HepG2 (cell line): Measurements from ENCODE around the gene SHANK2. TPM values are rescaled to one million over a fixed set of nuclear protein-coding genes. Genes with fewer than 3 reads are reported as not detected.

Experiments
- ATAC-seq: fragments of 200-7000 bp; cut with Tn5 transposase; 3 replicates; pipeline ENCODE4 v1.9.1; 2020; ENCODE audit warnings: mild to moderate bottlenecking, moderate library complexity
- BruUV-seq: library from RNA; stranded (reverse); fragments of 400-500 nt; replicated peaks from 2 replicates; lab custom pipeline; 2021; lab: Mats Ljungman, UMichigan
- CTCF ChIA-PET: fragments of 300-600 bp; formaldehyde crosslinking; extraction: SDS; loops from one replicate; lab custom pipeline; 2021; ENCODE audit warnings: low total read pairs, inconsistent platforms, low intra/inter-chr PET ratio; lab: Yijun Ruan, JAX
- POLR2A ChIA-PET: fragments of 350-600 bp; sonication (Branson Sonifier 250); formaldehyde crosslinking; loops from one replicate; lab custom pipeline; 2020; ENCODE audit warnings: antibody characterized with exemption, inconsistent platforms; lab: Yijun Ruan, JAX
- DNase-seq: peaks from one replicate; pipeline ENCODE4 v3.0.0-alpha.2; 2015; ENCODE audit warnings: low spot score
- FAIRE-seq: peaks from 3 replicates; lab custom pipeline; 2011; peaks lifted over from hg19 to GRCh38; lab: Jason Lieb, UNC
- H2AFZ ChIP-seq: one replicate; pipeline ENCODE4 v1.6.1; 2011; ENCODE audit warnings: low read length, inconsistent platforms
- H3K27ac ChIP-seq: fragments of 300-600 bp; 3 replicates; pipeline ENCODE4 v1.8.0; 2011; ENCODE audit warnings: mixed run types, mild to moderate bottlenecking, mixed read lengths, low read length, inconsistent platforms; ENCODE audit not compliant: insufficient read depth; ENCODE audit errors: extremely low read length
- H3K27me3 ChIP-seq, 2 experiments: fragments of 200-600 bp in 1 of 2; 2 replicates in 1 of 2; 3 replicates in 1 of 2; pipeline versions ENCODE4 v1.6.0 to v1.8.0; 2011; ENCODE audit warnings: low read length in 2 of 2, mild to moderate bottlenecking in 2 of 2, moderate library complexity in 2 of 2, inconsistent platforms in 1 of 2; ENCODE audit not compliant: insufficient read depth in 2 of 2, control insufficient read depth in 1 of 2
- H3K36me3 ChIP-seq, 2 experiments: fragments of 200-600 bp in 1 of 2; replicated peaks in 1 of 2; 2 replicates in 1 of 2; 3 replicates in 1 of 2; pipeline versions ENCODE4 v1.5.1 to v1.8.0; 2011; ENCODE audit warnings: low read length in 2 of 2, inconsistent platforms in 1 of 2; ENCODE audit not compliant: insufficient read depth in 2 of 2, control insufficient read depth in 1 of 2
- H3K4me1 ChIP-seq: 2 replicates; pipeline ENCODE4 v1.5.1; 2012; ENCODE audit warnings: low read length, inconsistent platforms; ENCODE audit not compliant: insufficient read depth
- H3K4me2 ChIP-seq: 2 replicates; pipeline ENCODE4 v1.6.0; 2011; ENCODE audit warnings: low read depth, low read length, inconsistent platforms
- H3K4me3 ChIP-seq, 3 experiments: fragments of 200-600 bp in 1 of 3; sonication (generic), shearing (Covaris generic) in 1 of 3; replicated peaks in 1 of 3; 2 replicates each; pipeline ENCODE4 v1.5.1; 2011 to 2016; ENCODE audit warnings: low read length in 3 of 3, inconsistent platforms in 2 of 3, low read depth in 2 of 3, mild to moderate bottlenecking in 2 of 3, control low read depth in 1 of 3, mixed read lengths in 1 of 3; ENCODE audit not compliant: insufficient read depth in 1 of 3
- H3K79me2 ChIP-seq: one replicate; pipeline ENCODE4 v1.6.1; 2011; ENCODE audit warnings: low read length, inconsistent platforms; ENCODE audit not compliant: insufficient read depth
- H3K9ac ChIP-seq: 2 replicates; pipeline ENCODE4 v1.6.0; 2011; ENCODE audit warnings: mild to moderate bottlenecking, low read depth, low read length, inconsistent platforms; ENCODE audit not compliant: insufficient read depth
- H3K9me3 ChIP-seq: 2 replicates; pipeline ENCODE4 v1.5.1; 2012; ENCODE audit warnings: mild to moderate bottlenecking, low read length
- H4K20me1 ChIP-seq: 2 replicates; pipeline ENCODE4 v1.6.0; 2011; ENCODE audit warnings: inconsistent platforms, mild to moderate bottlenecking, low read length, moderate library complexity; ENCODE audit not compliant: insufficient read depth
- ARID5B ChIP-seq: IDR thresholded peaks from 2 replicates; pipeline ENCODE4 v1.4.0; 2020; ENCODE audit warnings: mild to moderate bottlenecking, missing genetic modification reagents
- MLX ChIP-seq: IDR thresholded peaks from 2 replicates; pipeline ENCODE4 v1.6.1; 2016
- NR3C1 ChIP-seq: sonication (generic); formaldehyde crosslinking; IDR thresholded peaks from 2 replicates; pipeline ENCODE4 v1.4.0; 2020; ENCODE audit warnings: missing genetic modification reagents
- PBX2 ChIP-seq: IDR thresholded peaks from 2 replicates; pipeline ENCODE4 v1.6.1; 2016; ENCODE audit warnings: control low read depth
- SP5 ChIP-seq: IDR thresholded peaks from 2 replicates; pipeline ENCODE4 v1.6.1; 2016; ENCODE audit warnings: low read depth, borderline replicate concordance
- YEATS2 ChIP-seq: sonication (generic); formaldehyde crosslinking; IDR thresholded peaks from 2 replicates; pipeline ENCODE4 v1.4.0; 2020; ENCODE audit warnings: missing genetic modification reagents, borderline replicate concordance
- ZBTB21 ChIP-seq: sonication (generic); formaldehyde crosslinking; IDR thresholded peaks from 2 replicates; pipeline ENCODE4 v1.4.0; 2020; ENCODE audit warnings: missing genetic modification reagents
- ZBTB26 ChIP-seq: IDR thresholded peaks from 2 replicates; pipeline ENCODE4 v1.6.1; 2016; ENCODE audit warnings: missing compliant biosample characterization, missing genetic modification reagents, borderline replicate concordance
- ZNF235 ChIP-seq: sonication (generic); formaldehyde crosslinking; IDR thresholded peaks from 2 replicates; pipeline ENCODE4 v1.8.1; 2023; ENCODE audit warnings: mild to moderate bottlenecking, missing genetic modification reagents, borderline replicate concordance
- ZNF33A ChIP-seq: sonication (generic); formaldehyde crosslinking; IDR thresholded peaks from 2 replicates; pipeline ENCODE4 v1.5.1; 2020; ENCODE audit warnings: missing genetic modification reagents, mild to moderate bottlenecking, moderate library complexity, borderline replicate concordance
- ZNF496 ChIP-seq: sonication (generic); formaldehyde crosslinking; IDR thresholded peaks from 2 replicates; pipeline ENCODE4 v1.8.1; 2023; ENCODE audit warnings: mild to moderate bottlenecking, moderate library complexity, missing genetic modification reagents; ENCODE audit not compliant: insufficient replicate concordance
- ZNF557 ChIP-seq: sonication (generic); formaldehyde crosslinking; IDR thresholded peaks from 2 replicates; pipeline ENCODE4 v1.4.0; 2020; ENCODE audit warnings: missing genetic modification reagents
- ZSCAN5A ChIP-seq: sonication (generic); formaldehyde crosslinking; IDR thresholded peaks from 2 replicates; pipeline ENCODE4 v1.8.0; 2022; ENCODE audit warnings: mild to moderate bottlenecking, missing genetic modification reagents, borderline replicate concordance
- WGBS: methylation state at CpG from one replicate; pipeline ENCODE4 v1.1.6; 2017; ENCODE audit warnings: low lambda C conversion rate; 5-methylcytosine and 5-hydroxymethylcytosine counted together
- in situ Hi-C: cut with HindIII; loops from 2 replicates; pipeline ENCODE4 v1.10.0; 2017; ENCODE audit warnings: low pct_unique_long_range_greater_than_20kb; ENCODE audit not compliant: extremely low pct_ligation_motif_present
- intact Hi-C: fragments of 100-400 bp; cut with micrococcal nuclease; formaldehyde crosslinking; loops from one replicate; pipeline ENCODE4 v1.10.0; 2022; ENCODE audit not compliant: unreplicated experiment
- polyA plus RNA-seq, 8 experiments: library from polyadenylated mRNA; depleted of rRNA in 3 of 8; stranded (reverse) in 7 of 8; unstranded in 1 of 8; fragments of >200 nt; fragmentation: Illumina TruSeq in 4 of 8; extraction: Trizol in 4 of 8; gene quantifications; 2 replicates each; pipeline versions ENCODE4 v1.2.1 to v1.2.3, GENCODE V29; 2011 to 2016; ENCODE audit warnings: low read depth in 4 of 8, missing spikeins in 1 of 8, mixed read lengths in 1 of 8; ENCODE audit not compliant: insufficient read depth in 1 of 8
- total RNA-seq, 5 experiments: library from RNA; depleted of rRNA; stranded (reverse); fragments of >200 nt; fragmentation: Illumina TruSeq; extraction: Trizol; gene quantifications; 2 replicates each; pipeline ENCODE4 v1.2.3, GENCODE V29; 2016; ENCODE audit warnings: low read depth in 1 of 5

Gene SHANK2
- total and polyA plus RNA-seq, 2 of the 13 experiments (the other 11 are each of a cell fraction or from before 2014, with no cell fraction given) = 10.2 to 13.0 TPM

- ATAC-seq = peak; percentile 76
- BruUV-seq = TSS peak; percentile 85
- TF ChIP-seq ZNF496 (CRISPR knock-in tag) (no peak), ZNF557 (CRISPR knock-in tag) (peak; percentile 25; the same call in 1 of the 2 replicates), ZBTB21 (no peak), ZNF235 (CRISPR knock-in tag) (no peak), ZSCAN5A (CRISPR knock-in tag) (0 out of 2 replicates have a peak, but pooled peaks have one; percentile 30), PBX2 (CRISPR knock-in tag) (no peak), ZNF33A (CRISPR knock-in tag) (peak; percentile 44; the same call in 1 of the 2 replicates), ARID5B (peak; percentile 92), MLX (CRISPR knock-in tag) (0 out of 2 replicates have a peak, but pooled peaks have one; percentile 18), YEATS2 (peak; percentile 19; the same call in 1 of the 2 replicates), NR3C1 (CRISPR knock-in tag) (no peak), ZBTB26 (CRISPR knock-in tag) (peak; percentile 96), SP5 (CRISPR knock-in tag) (peak; percentile 68; the same call in 1 of the 2 replicates)
Measured at GRCh38 chr11:71252770-71253730, 673 bp upstream of the SHANK2 start.

More at GRCh38 chr11:71252770-71253730, 673 bp upstream of the SHANK2 start:
- Histone ChIP-seq H3K27me3 (no peaks in the 10 kb centered on the region; a peak in 1 of 5 replicates), H3K79me2 (peaks cover 32% of the 10 kb centered on the region), H2AFZ (no peak overlapping the region), H4K20me1 (peaks cover 15% of the 10 kb centered on the region), H3K9me3 (peaks cover 1% of the 10 kb centered on the region; the same call in 1 of the 2 replicates), H3K9ac (peak overlapping the region; percentile 98), H3K4me2 (peak overlapping the region; percentile 76), H3K4me3 (peak overlapping the region; percentile 87 to 95 (median 90)), H3K27ac (peak overlapping the region; percentile 98), H3K4me1 (peaks cover 64% of the 10 kb centered on the region), H3K36me3 (peaks cover 1 to 7% of the 10 kb centered on the region in 2 experiments; a peak in 1 of 5 replicates)
- FAIRE-seq (peak; percentile 65), DNase-seq (peak; percentile 97)
- POLR2A ChIA-PET = interaction anchor here (0.6 to 3.6 kb wide), 22 partner anchors 9 to 853 kb away, joined by 3 to 55 read pairs (median 6); partner anchors contain the start of gene DHCR7
- in situ Hi-C loops (no loop called here), intact Hi-C loops (loop anchor here (2.0 kb wide), 3 partner anchors 30 to 76 kb away; no protein-coding TSS in a partner anchor)
- CTCF ChIA-PET = no interaction called here
- WGBS = 0% methylated on average over 7 of the region's 40 CpGs
